Small intestine (tissue), 7 donors: ENCODE results near the gene NUP214. TPM values are rescaled to one million over a fixed set of nuclear protein-coding genes. Genes with fewer than 3 reads are reported as not detected.
"Not testable (repeated sequence)": the region's sequence is repeated elsewhere in the genome, so short reads cannot be mapped to it uniquely, and the experiment has no call there.

Experiments used
- DNase-seq, 2 donors: peaks; one replicate each; pipeline versions ENCODE4 v3.0.0 to v3.0.0-alpha.2; 2013
- FAIRE-seq: peaks from 2 replicates; lab custom pipeline; 2012; peaks lifted over from hg19 to GRCh38; lab: Jason Lieb, UNC
- H3K27ac ChIP-seq, 3 donors: one replicate each; pipeline ENCODE4 v1.5.1; 2013; ENCODE audit warnings: low read length in 2 of 3, mild to moderate bottlenecking in 2 of 3, control low read depth in 1 of 3, inconsistent platforms in 1 of 3, low read depth in 1 of 3, moderate library complexity in 1 of 3
- H3K27me3 ChIP-seq, 3 donors: one replicate each; pipeline ENCODE4 v1.6.1; 2013; ENCODE audit warnings: low read length in 3 of 3, inconsistent platforms in 1 of 3; ENCODE audit not compliant: control insufficient read depth in 3 of 3, insufficient read depth in 3 of 3
- H3K36me3 ChIP-seq, 3 donors: one replicate each; pipeline ENCODE4 v1.6.1; 2013; ENCODE audit warnings: low read length in 3 of 3, inconsistent platforms in 1 of 3, low read depth in 1 of 3, mild to moderate bottlenecking in 1 of 3, moderate library complexity in 1 of 3; ENCODE audit not compliant: control insufficient read depth in 3 of 3, insufficient read depth in 2 of 3
- H3K4me1 ChIP-seq, 3 donors: one replicate each; pipeline ENCODE4 v1.6.1; 2013; ENCODE audit warnings: low read length in 2 of 3, inconsistent platforms in 1 of 3, low read depth in 1 of 3, mild to moderate bottlenecking in 1 of 3, moderate library complexity in 1 of 3; ENCODE audit not compliant: control insufficient read depth in 3 of 3, insufficient read depth in 2 of 3
- H3K4me3 ChIP-seq, 3 donors: one replicate each; pipeline ENCODE4 v1.5.1; 2013; ENCODE audit warnings: low read length in 3 of 3, control low read depth in 1 of 3, inconsistent platforms in 1 of 3, low read depth in 1 of 3, mild to moderate bottlenecking in 1 of 3, moderate library complexity in 1 of 3
- H3K9me3 ChIP-seq, 2 donors: one replicate each; pipeline ENCODE4 v1.6.1; 2013; ENCODE audit warnings: low read depth in 1 of 2, low read length in 1 of 2; ENCODE audit not compliant: control insufficient read depth in 2 of 2, insufficient read depth in 1 of 2
- WGBS, 3 donors: extraction: QIAGEN DNeasy Blood & Tissue Kit; methylation state at CpG; one replicate each; pipeline ENCODE4 v1.1.7; 2013; 5-methylcytosine and 5-hydroxymethylcytosine counted together
- polyA plus RNA-seq, 4 donors: library from polyadenylated mRNA; stranded (reverse) in 3 of 4; unstranded in 1 of 4; fragments of 200-250 nt in 3 of 4; fragments of 120-200 nt in 1 of 4; gene quantifications; one replicate each; pipeline versions ENCODE4 v1.2.1 to v1.2.3, GENCODE V29; 2013
- donor health status: healthy with polysubstance abuse.
- donor health status: control.
- donor health status: control.
- donor health status: Bipolar disorder and iron deficiency.
- donor health status: healthy.

NUP214 gene
- polyA plus RNA-seq, 4 donors: 16.7 to 49.7 (median 37.3) TPM

DNA sequence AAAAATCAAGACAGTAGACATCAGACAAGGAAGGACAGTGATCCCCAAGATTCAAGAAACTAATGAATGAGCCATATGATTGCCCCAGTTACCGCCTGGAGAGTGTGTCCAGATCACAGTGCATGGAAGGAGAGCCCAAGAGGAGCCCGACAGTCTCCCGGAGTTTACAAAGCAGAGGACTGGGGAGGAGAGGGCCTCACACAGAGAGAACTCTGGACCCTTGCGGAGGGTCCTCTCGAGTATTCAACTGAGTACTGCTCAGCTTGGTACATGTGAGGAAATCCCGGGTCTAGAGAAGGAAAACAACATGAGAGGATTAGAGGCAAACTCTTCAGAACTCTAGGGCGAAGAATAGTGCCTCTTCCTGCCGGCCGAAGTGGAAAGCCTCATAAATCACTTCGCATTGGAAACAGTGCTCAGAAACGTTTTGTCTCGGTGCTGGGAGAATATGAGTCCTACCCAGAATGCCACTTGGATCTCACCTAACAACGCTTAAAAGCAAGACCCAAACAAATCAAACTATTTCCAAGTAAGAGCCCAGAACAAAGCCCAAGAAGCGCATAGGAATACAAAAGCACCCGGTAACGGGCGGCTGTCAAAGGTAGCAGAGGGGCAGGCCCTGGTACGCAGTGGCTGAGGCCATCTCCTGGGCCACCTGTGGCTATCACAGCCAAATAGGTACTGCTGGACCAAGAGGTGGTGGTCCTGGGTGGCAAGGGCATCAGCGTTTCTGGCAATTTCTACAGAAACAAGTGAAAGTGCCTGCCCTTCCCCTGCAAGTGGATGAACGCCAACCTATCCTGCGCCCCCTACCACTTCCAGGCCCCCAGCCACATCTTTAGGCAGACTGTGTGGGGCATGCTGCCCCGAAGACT is 114.9 kb downstream of the NUP214 start:
- no peak for FAIRE-seq
- H3K27ac ChIP-seq: no peak overlapping the region
- peaks cover 0 to 9% (median 0%) of the 10 kb centered on the region in 3 donors for H3K36me3 ChIP-seq
- no peak overlapping the region for H3K4me3 ChIP-seq
- H3K4me1 ChIP-seq: peaks cover 0 to 15% (median 3%) of the 10 kb centered on the region in 3 donors
- peaks cover 0 to 3% of the 10 kb centered on the region in 2 donors for H3K9me3 ChIP-seq
- no peak for DNase-seq
- 66 to 72% (median 69%) methylated on average over 22 of the region's 22 CpGs for WGBS, 3 donors
- H3K27me3 ChIP-seq: peaks cover 0 to 3% (median 0%) of the 10 kb centered on the region in 3 donors

DNA sequence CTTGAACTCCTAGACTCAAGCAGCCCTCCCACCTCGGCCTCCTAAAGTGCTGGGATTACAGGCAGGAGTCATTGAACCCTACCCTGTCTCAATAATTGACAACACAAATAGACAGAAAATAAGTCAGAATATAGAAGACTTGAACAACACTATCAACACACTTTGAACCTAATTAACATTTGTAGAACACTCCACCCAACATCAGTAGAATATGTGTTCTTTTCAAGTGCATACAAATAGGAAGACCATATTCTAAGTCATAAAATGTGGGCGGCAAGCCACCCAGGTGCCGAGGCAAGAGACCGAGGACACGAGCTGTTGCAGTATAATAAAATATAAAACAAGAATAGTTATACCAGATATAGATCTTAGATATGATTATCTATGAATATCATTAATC is 118.9 kb downstream of the NUP214 start:
- H3K27me3 ChIP-seq, H3K27ac ChIP-seq, H3K9me3 ChIP-seq, FAIRE-seq, H3K36me3 ChIP-seq, DNase-seq, H3K4me3 ChIP-seq, H3K4me1 ChIP-seq: not testable (repeated sequence)
- 53 to 85% (median 72%) methylated on average over 5 of the region's 5 CpGs for WGBS, 3 donors

DNA sequence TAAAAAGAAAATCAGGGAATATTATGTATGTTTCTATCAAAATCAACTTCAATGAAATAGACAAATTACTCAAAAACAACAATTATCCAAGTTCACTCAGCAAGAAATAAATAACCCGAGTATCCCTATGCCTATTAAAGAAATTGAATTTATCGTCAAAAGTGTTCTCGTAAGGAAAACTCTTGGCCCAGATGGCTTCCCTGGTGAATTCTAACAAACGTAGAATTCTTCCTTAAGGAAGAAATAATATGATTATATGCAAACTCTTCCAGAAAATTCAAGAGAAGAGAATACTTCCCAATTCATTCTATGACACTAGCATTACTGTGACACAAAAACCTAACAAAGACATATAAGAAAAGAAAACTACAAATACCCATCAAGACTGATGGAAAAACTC is 121.2 kb downstream of the NUP214 start:
- DNase-seq: no peak
- Histone ChIP-seq H3K36me3 (no peaks in the 10 kb centered on the region), H3K27ac (no peak overlapping the region), H3K4me1 (no peaks in the 10 kb centered on the region), H3K4me3 (no peak overlapping the region), H3K27me3 (no peaks in the 10 kb centered on the region), H3K9me3 (peaks cover 0 to 3% of the 10 kb centered on the region in 2 donors)
- WGBS, 3 donors: 84 to 90% (median 85%) methylated on average over 4 of the region's 4 CpGs
- no peak for FAIRE-seq

DNA sequence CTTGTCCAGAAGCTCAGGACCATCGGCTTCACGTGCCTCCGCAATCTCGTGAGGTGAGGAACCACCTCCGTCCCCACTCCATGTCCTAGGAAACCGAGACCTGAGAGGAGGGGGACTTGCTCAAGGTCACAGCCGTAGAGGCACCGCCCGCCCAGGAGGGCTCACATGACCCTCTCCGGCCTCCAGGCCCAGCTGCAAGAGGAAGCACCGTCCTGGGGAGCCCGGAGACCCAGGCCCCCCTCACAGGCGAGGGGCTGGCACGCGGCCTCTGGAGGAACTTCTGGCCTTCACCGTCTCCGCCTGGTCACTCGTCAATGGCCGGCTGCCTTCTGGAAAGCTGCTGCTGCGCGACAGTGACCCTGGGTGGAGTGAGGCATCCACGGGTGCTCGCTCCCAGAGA is 126.7 kb downstream of the NUP214 start:
- H3K4me1 ChIP-seq: no peaks in the 10 kb centered on the region
- peak overlapping the region in 1 of 3 donors; percentile 2 for H3K4me3 ChIP-seq
- no peaks in the 10 kb centered on the region for H3K9me3 ChIP-seq
- H3K27ac ChIP-seq: peak overlapping the region in 2 of 3 donors; percentile 45 to 91
- FAIRE-seq: no peak
- WGBS, 3 donors: 77 to 84% (median 82%) methylated on average over 18 to 23 of the region's 23 CpGs
- no peaks in the 10 kb centered on the region for H3K27me3 ChIP-seq
- no peak for DNase-seq
- H3K36me3 ChIP-seq: no peaks in the 10 kb centered on the region

DNA sequence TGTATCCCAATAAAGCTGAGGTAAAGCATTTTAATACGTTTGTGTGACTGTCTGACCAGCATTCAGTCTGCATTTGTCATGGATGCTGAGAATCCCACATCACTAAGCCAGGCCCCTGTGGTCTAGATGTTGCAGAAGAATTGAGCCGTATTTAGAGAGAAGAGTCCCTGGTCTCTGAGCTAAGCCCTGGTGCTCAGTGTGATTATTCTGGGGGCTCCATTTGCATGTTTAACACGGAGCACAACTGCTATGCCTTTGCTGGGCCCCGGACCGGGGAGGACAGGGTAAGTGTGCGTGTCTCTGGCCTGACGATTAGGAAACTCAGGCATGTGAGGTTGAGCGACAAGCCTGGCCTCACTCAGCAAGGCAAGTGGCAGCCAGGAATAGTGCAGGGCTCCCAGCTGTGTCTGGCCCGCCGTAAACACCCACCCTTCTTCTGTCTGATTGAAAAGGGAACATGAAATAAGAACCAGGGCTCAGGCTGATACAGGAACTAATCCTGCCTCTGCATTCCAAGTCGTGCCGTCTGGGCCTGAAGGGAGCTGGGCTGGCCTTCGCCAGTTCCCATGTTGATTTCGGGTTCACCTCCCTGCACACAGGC is 128.6 kb downstream of the NUP214 start:
- no peaks in the 10 kb centered on the region for H3K27me3 ChIP-seq
- H3K27ac ChIP-seq: peak overlapping the region in 1 of 3 donors; percentile 56
- H3K9me3 ChIP-seq: no peaks in the 10 kb centered on the region
- 74 to 88% (median 79%) methylated on average over 14 of the region's 14 CpGs for WGBS, 3 donors
- H3K4me1 ChIP-seq: no peaks in the 10 kb centered on the region
- H3K4me3 ChIP-seq: no peak overlapping the region
- DNase-seq (no peak), FAIRE-seq (no peak)
- H3K36me3 ChIP-seq: no peaks in the 10 kb centered on the region

DNA sequence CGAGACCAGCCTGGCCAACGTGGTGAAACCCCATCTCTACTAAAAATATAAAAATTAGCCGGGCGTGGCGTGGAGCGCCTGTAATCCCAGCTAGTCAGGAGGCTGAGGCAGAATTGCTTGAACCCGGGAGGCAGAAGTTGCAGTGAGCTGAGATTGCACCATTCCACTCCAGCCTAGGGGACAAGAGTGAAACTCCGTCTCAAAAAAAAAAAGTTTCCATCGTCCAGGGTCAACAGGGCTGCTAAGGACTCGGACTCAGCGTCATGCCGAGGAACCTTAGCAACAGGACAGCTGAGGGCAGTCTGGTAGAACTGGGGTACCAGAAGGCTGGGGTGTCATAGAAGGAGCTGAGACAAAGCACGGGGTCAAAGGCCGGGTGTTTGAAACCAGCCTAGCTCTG is 129.2 kb downstream of the NUP214 start:
- H3K4me1 ChIP-seq: no peaks in the 10 kb centered on the region
- FAIRE-seq: no peak

DNA sequence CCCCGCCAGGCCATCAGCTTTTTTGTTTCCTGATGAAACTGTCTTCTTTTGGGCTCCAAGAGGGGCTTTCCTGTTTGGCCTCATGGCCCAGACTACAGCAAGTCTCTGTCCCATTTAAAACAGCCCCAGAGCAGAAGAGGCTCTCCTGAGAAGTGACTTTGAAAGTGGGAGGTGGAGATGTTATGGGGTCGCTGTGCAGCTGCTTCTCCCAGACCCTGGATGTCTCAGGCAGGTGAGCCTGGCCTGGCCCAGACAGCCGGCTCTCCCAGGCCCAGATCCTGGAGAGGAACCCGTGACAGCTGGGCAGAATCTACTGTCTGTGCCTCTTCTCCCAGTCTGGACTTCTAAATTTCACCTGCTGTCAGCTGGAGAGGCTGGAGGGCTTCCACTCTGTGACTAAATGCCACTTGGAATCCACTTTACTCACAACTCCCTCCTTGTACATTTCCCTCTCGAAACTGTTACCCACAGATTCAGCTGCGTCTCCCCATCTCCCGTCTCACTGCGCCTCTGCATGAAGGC is 130.4 kb downstream of the NUP214 start:
- WGBS, 3 donors: 62 to 73% (median 70%) methylated on average over 8 of the region's 8 CpGs
- H3K4me3 ChIP-seq: no peak overlapping the region
- H3K9me3 ChIP-seq: no peaks in the 10 kb centered on the region
- DNase-seq (no peak), FAIRE-seq (no peak)
- H3K27ac ChIP-seq: peak overlapping the region in 2 of 3 donors; percentile 38 to 96
- no peaks in the 10 kb centered on the region for H3K27me3 ChIP-seq
- H3K4me1 ChIP-seq: no peaks in the 10 kb centered on the region
- H3K36me3 ChIP-seq: peaks cover 0 to 3% (median 0%) of the 10 kb centered on the region in 3 donors

More for the DNA sequence above, 129.2 kb downstream of the NUP214 start:
- Histone ChIP-seq H3K27ac (peak overlapping the region in 2 of 3 donors; percentile 14 to 26), H3K9me3 (no peaks in the 10 kb centered on the region), H3K36me3 (no peaks in the 10 kb centered on the region), H3K4me3 (no peak overlapping the region), H3K27me3 (no peaks in the 10 kb centered on the region)
- WGBS, 3 donors: 85 to 91% (median 90%) methylated on average over 13 to 14 of the region's 14 CpGs
- DNase-seq: no peak

DNA sequence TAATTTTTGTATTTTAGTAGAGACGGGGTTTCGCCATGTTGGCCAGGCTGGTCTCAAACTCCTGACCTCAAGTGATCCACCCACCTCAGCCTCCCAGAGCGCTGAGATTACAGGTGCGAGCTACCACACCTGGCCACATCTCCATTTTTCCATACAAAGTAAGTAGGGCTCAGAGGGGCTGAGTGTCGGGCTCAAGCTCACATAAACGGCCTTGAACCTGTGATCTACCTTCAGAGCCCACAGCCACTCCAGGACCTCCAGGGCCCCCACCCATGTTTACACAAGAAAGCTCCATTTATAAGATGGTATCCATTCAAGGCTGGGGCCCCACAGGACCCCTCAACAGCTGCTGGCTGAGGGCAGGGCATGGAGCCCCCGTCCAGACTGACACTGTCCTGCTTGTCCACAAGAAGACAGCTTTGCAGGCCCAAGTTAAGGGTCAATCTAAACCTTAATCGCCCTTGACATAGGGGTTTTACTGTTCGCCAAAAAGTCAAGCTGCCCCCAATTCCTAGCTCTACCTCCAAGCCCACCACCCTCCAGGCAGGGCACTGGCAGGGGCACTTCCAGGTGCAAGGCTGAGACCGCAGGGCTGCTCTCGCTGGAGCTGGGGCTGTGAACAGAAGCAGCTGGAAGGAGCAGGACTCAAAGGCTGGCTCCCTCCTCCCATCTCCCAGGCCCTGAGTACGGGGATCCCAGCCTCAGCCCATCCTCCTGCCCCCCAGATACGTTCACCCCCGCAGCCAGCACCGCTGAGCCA is 132.1 kb downstream of the NUP214 start:
- 80 to 90% (median 80%) methylated on average over 15 of the region's 15 CpGs for WGBS, 3 donors
- H3K27ac ChIP-seq: no peak overlapping the region
- no peak for FAIRE-seq

More for the DNA sequence above, 132.1 kb downstream of the NUP214 start:
- no peak overlapping the region for H3K4me3 ChIP-seq
- H3K36me3 ChIP-seq: peaks cover 0 to 3% (median 0%) of the 10 kb centered on the region in 3 donors
- H3K9me3 ChIP-seq: no peaks in the 10 kb centered on the region
- H3K4me1 ChIP-seq: no peaks in the 10 kb centered on the region
- no peaks in the 10 kb centered on the region for H3K27me3 ChIP-seq
- no peak for DNase-seq
